ENCODE results near the gene C16orf90. TPM values are rescaled to one million over a fixed set of nuclear protein-coding genes. Genes with fewer than 3 reads are reported as not detected.
A peak's percentile ranks its signal among the peaks of the same experiment; 100 is the strongest.
"Not testable (repeated sequence)": the region's sequence is repeated elsewhere in the genome, so short reads cannot be mapped to it uniquely, and the experiment has no call there.

C16orf90 gene
- total RNA-seq, 4 donors from 2014 or later: not detected

DNA sequence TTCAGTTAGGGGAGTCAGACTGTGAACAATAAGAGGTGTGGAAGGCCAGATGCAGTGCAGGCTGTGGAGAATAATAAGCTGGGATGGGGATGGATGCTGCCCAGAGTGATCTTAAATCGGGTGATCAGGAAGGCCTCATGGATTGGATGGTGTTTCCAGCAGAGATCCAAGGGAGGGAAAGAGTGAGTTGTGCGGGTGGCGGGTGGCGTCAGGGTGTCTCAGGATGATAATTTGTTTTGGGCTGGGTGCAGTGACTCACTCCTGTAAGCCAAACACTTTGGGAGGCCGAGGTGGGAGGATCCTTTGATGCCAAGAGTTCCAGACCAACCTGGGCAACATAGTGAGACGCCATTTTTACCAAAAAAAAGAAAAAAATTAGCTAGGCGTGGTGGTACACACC lies 13.4 kb upstream of the C16orf90 start:
- Histone ChIP-seq H3K27ac (no peak overlapping the region), H3K27me3 (no peaks in the 10 kb centered on the region), H3K4me3 (replicated peaks in 1 of 3) (no peak overlapping the region), H3K4me1 (no peaks in the 10 kb centered on the region), H3K9me3 (no peaks in the 10 kb centered on the region), H3K36me3 (peaks cover 39 to 60% of the 10 kb centered on the region in 2 donors)
- intact Hi-C loops (cut with DNase I): no loop called here
- DNase-seq: no peak
- TF ChIP-seq, protein P1, sequence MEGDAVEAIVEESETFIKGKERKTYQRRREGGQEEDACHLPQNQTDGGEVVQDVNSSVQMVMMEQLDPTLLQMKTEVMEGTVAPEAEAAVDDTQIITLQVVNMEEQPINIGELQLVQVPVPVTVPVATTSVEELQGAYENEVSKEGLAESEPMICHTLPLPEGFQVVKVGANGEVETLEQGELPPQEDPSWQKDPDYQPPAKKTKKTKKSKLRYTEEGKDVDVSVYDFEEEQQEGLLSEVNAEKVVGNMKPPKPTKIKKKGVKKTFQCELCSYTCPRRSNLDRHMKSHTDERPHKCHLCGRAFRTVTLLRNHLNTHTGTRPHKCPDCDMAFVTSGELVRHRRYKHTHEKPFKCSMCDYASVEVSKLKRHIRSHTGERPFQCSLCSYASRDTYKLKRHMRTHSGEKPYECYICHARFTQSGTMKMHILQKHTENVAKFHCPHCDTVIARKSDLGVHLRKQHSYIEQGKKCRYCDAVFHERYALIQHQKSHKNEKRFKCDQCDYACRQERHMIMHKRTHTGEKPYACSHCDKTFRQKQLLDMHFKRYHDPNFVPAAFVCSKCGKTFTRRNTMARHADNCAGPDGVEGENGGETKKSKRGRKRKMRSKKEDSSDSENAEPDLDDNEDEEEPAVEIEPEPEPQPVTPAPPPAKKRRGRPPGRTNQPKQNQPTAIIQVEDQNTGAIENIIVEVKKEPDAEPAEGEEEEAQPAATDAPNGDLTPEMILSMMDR (IDR thresholded peaks at IDR 0.05): no peak
- TF ChIP-seq POLR2A (IDR thresholded peaks at IDR 0.05): no peak
- whole genome bisulfite sequencing, 2 donors: 93 to 99% methylated on average over 7 of the region's 7 CpGs

DNA sequence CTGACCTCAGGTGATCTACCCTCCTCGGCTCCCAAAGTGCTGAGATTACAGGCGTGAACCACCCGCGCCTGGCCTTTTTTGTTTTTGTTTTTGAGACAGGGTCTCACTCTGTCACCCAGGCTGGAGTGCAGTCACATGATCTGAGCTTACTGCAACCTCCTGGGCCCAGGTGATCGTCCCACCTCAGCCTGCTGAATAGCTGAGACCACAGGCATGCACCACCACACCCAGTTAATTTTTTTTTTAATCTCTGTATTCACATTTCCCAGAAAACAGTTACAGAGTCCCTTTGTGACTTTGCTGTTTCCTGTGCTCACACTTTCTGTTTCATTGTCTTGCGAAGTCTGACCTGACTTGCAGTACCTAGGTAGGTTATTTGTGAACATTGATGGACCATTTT lies 8.2 kb upstream of the C16orf90 start:
- H3K27ac ChIP-seq: no peak overlapping the region
- no peak overlapping the region for H3K4me3 ChIP-seq (replicated peaks in 1 of 3)
- intact Hi-C loops (cut with DNase I): loop anchor here (5.0 kb wide), 1 partner anchor 221 kb away; the partner anchor contains the start of gene ZNF263
- peaks cover 11 to 16% of the 10 kb centered on the region in 2 donors for H3K4me1 ChIP-seq
- 85 to 88% methylated on average over 6 of the region's 6 CpGs for WGBS, 2 donors
- no peaks in the 10 kb centered on the region for H3K27me3 ChIP-seq
- H3K9me3 ChIP-seq: no peaks in the 10 kb centered on the region
- TF ChIP-seq, protein P1 (IDR thresholded peaks at IDR 0.05): no peak
- no peak for TF ChIP-seq POLR2A (IDR thresholded peaks at IDR 0.05)
- peaks cover 3 to 18% of the 10 kb centered on the region in 2 donors for H3K36me3 ChIP-seq
- no peak for DNase-seq

DNA sequence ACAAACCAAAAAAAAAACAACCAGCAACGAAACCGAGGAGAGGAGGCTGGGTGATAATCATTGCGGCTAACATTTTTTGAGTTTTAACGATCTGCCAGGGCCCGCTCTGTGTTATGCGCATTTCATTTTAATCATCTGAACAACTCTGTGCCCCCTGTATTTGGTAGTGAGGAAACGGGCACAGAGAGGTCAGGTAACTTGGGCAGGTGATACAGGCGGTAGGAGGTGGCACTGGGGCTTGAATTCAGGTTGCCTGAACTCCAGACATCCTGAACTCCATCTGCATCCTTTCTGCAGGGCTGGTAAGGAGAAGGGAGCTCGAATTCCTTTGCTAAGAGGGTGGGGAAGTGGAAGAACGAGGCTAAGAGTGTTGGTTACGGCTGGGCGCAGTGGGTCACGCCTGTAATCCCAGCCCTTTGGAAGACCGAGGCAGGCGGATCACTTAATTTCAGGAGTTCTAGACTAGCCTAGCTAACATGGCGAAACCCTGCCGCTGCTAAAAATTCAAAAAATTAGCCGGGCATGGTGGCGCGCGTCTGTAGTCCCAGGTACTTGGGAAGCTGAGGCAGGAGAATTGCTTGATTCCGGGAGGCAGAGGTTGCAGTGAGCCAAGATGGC lies 6.6 kb upstream of the C16orf90 start:
- Histone ChIP-seq H3K27me3 (no peaks in the 10 kb centered on the region), H3K9me3 (no peaks in the 10 kb centered on the region), H3K36me3 (peaks cover 0 to 15% of the 10 kb centered on the region in 2 donors), H3K4me3 (replicated peaks in 1 of 3) (peak overlapping the region in 2 of 3 donors; percentile 85 to 89), H3K4me1 (peaks cover 11 to 16% of the 10 kb centered on the region in 2 donors), H3K27ac (peak overlapping the region in 1 of 3 donors; percentile 80)
- TF ChIP-seq, protein P1 (IDR thresholded peaks at IDR 0.05): no peak
- DNase-seq: no peak
- intact Hi-C loops (cut with DNase I): loop anchor here (5.0 kb wide), 1 partner anchor 220 kb away; the partner anchor contains the start of gene ZNF263
- 75 to 80% methylated on average over 22 of the region's 22 CpGs for WGBS, 2 donors

DNA sequence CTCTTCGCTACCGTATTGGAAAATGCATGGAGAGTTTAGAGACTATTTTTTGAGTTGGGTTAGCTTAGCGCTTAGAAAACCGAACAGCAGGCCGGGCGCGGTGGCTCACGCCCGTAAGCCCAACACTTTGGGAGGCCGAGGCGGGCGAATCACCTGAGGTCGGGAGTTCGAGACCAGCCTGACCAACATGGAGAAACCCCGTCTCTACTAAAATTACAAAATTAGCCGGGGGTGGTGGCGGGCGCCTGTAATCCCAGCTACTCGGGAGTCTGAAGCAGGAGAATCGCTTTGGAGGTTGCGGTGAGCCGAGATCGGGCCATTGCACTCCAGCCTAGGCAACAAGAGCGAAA lies 6.1 kb upstream of the C16orf90 start:
- H3K27me3 ChIP-seq, H3K36me3 ChIP-seq, H3K9me3 ChIP-seq, DNase-seq: not testable (repeated sequence)
- Histone ChIP-seq H3K4me3 (replicated peaks in 1 of 3) (peak overlapping the region; percentile 75 to 89 (median 85)), H3K4me1 (peaks cover 11 to 16% of the 10 kb centered on the region in 2 donors), H3K27ac (peak overlapping the region; percentile 50 to 80 (median 80))
- intact Hi-C loops (cut with DNase I): loop anchor here (5.0 kb wide), 1 partner anchor 219 kb away; the partner anchor contains the start of gene ZNF263
- 10 to 17% methylated on average over 24 of the region's 24 CpGs for WGBS, 2 donors

DNA sequence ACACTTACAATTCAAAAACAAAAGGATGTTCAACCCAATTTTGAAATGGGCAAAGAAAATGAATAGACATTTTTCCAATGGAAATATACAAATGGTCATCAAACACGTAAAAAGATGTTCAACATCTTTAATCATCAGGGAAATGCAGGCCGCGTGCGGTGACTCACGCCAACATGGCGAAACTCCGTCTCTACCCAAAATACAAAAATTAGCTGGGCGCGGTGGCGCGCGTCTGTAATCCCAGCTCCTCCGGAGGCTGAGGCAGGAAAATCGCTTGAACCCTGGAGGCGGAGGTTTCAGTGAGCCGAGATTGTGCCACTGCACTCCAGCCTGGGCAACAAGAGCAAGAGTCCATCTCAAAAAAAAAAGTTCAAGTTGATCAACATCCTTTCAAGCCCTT lies 3.7 kb upstream of the C16orf90 start:
- intact Hi-C loops (cut with DNase I): no loop called here
- Histone ChIP-seq H3K36me3 (no peaks in the 10 kb centered on the region), H3K4me3 (replicated peaks in 1 of 3) (no peak overlapping the region), H3K27ac (no peak overlapping the region), H3K4me1 (peaks cover 11 to 16% of the 10 kb centered on the region in 2 donors), H3K27me3 (no peaks in the 10 kb centered on the region), H3K9me3 (no peaks in the 10 kb centered on the region)
- no peak for DNase-seq
- TF ChIP-seq POLR2A (IDR thresholded peaks at IDR 0.05): no peak
- TF ChIP-seq, protein P1 (IDR thresholded peaks at IDR 0.05): no peak
- 95% methylated on average over 16 of the region's 16 CpGs for WGBS, 2 donors

Data from thyroid gland (tissue), 4 donors.